ENCODE data around the gene NANS. TPM values are rescaled to one million over a fixed set of nuclear protein-coding genes. Genes with fewer than 3 reads are reported as not detected.
A peak's percentile ranks its signal among the peaks of the same experiment; 100 is the strongest.

The NANS gene
- total and polyA plus RNA-seq, 2 of the 13 experiments (the other 11 are each of a cell fraction or from before 2014, with no cell fraction given), result 86.9 to 203 TPM

DNA sequence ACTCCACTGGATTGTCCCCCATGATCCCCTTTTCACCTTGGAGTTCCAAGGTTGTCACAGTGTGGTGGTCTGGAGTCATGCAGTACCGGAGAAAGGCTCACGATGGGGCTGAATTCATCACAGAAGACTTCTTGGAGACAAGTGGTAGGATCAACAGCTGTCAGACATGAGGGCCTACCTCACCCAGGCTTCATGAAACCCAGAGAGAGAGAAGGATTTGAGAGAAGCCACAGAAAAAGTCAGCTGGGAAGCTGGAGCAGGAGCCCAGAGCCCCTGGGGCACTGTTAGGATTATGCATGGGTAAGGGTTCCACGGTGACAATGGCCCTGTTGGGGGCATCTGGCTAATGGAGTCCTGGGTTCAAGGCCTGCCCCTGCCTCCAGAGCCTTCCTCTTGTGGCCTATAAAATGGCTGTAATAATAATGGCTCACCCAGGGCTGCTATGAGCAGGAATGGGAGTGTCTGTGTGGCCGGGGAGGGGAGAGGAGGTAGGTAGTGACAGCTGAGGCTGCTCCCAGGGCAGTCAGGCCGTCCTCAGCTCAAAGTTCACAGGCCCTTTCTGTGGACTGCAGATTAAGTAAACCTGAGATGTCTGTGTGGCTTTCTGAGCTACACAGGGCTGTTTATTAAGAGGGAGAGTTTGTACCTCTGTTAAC, 61.6 kb downstream of the NANS start:
- Histone ChIP-seq H3K9me3 (ENCODE audit: low read length) (no peaks in the 10 kb centered on the region), H2AFZ (ENCODE audit: low read length) (no peak overlapping the region), H4K20me1 (ENCODE audit: insufficient read depth, low read length) (no peaks in the 10 kb centered on the region), H3K36me3 (replicated peaks in 1 of 2; ENCODE audit: control insufficient read depth in 1 of 2, insufficient read depth in 2 of 2, low read length in 2 of 2) (no peaks in the 10 kb centered on the region), H3K27ac (ENCODE audit: extremely low read length, insufficient read depth, low read length) (peak overlapping the region; percentile 81), H3K4me3 (replicated peaks in 1 of 3; ENCODE audit: insufficient read depth in 1 of 3, low read depth in 2 of 3, low read length in 3 of 3) (peak overlapping the region; percentile 57 to 87 (median 81)), H3K4me1 (ENCODE audit: insufficient read depth, low read length) (peaks cover 19% of the 10 kb centered on the region), H3K79me2 (ENCODE audit: insufficient read depth, low read length) (peaks cover 4% of the 10 kb centered on the region), H3K9ac (ENCODE audit: insufficient read depth, low read depth, low read length) (peak overlapping the region; percentile 60), H3K27me3 (ENCODE audit: control insufficient read depth in 1 of 2, insufficient read depth in 2 of 2, low read length in 2 of 2) (no peaks in the 10 kb centered on the region), H3K4me2 (ENCODE audit: low read depth, low read length) (peak overlapping the region; percentile 76)
- DNase-seq (ENCODE audit: low spot score) (peak; percentile 82), FAIRE-seq (peak; percentile 70), ATAC-seq (peak; percentile 86)
- TSS peak; percentile 44 for BruUV-seq (replicated peaks)
- ChIA-PET POLR2A (interaction anchor here (0.8 to 3.4 kb wide), 15 partner anchors 8 to 138 kb away, joined by 3 to 27 read pairs (median 7); partner anchors contain the start of genes CORO2A, NANS and TBC1D2), CTCF (ENCODE audit: low intra/inter-chr PET ratio, low total read pairs) (no interaction called here)
- intact Hi-C loops (cut with micrococcal nuclease; ENCODE audit: unreplicated experiment) (loop anchor here (2.0 to 10.0 kb wide), 2 partner anchors 47 to 147 kb away; no protein-coding TSS in a partner anchor), in situ Hi-C loops (cut with HindIII; ENCODE audit: extremely low pct_ligation_motif_present, low pct_unique_long_range_greater_than_20kb) (loop anchor here (5.0 kb wide), 1 partner anchor 74 kb away; the partner anchor contains the start of gene CORO2A)
- WGBS (ENCODE audit: low lambda C conversion rate), result 32% methylated on average over 5 of the region's 5 CpGs
- TF ChIP-seq PLRG1 (conservative IDR thresholded peaks at IDR 0.05), result no peak
- TF ChIP-seq RFX1 (IDR thresholded peaks at IDR 0.05), result no peak
- TF ChIP-seq AKAP8 (CRISPR knock-in tag; IDR thresholded peaks at IDR 0.05), result no peak
- 0 out of 2 replicates have a peak, but pooled peaks have one; percentile 15 for TF ChIP-seq PHF20 (CRISPR knock-in tag; IDR thresholded peaks at IDR 0.05)
- TF ChIP-seq, protein P1, sequence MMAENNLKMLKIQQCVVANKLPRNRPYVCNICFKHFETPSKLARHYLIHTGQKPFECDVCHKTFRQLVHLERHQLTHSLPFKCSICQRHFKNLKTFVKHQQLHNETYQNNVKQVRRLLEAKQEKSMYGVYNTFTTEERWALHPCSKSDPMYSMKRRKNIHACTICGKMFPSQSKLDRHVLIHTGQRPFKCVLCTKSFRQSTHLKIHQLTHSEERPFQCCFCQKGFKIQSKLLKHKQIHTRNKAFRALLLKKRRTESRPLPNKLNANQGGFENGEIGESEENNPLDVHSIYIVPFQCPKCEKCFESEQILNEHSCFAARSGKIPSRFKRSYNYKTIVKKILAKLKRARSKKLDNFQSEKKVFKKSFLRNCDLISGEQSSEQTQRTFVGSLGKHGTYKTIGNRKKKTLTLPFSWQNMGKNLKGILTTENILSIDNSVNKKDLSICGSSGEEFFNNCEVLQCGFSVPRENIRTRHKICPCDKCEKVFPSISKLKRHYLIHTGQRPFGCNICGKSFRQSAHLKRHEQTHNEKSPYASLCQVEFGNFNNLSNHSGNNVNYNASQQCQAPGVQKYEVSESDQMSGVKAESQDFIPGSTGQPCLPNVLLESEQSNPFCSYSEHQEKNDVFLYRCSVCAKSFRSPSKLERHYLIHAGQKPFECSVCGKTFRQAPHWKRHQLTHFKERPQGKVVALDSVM (CRISPR knock-in tag; IDR thresholded peaks at IDR 0.05), result no peak
- no peak for TF ChIP-seq SNAPC2 (CRISPR knock-in tag; IDR thresholded peaks at IDR 0.05)
- no peak for TF ChIP-seq RFX5 (IDR thresholded peaks at IDR 0.05; ENCODE audit: low read depth, low read length)
- TF ChIP-seq, protein P2, sequence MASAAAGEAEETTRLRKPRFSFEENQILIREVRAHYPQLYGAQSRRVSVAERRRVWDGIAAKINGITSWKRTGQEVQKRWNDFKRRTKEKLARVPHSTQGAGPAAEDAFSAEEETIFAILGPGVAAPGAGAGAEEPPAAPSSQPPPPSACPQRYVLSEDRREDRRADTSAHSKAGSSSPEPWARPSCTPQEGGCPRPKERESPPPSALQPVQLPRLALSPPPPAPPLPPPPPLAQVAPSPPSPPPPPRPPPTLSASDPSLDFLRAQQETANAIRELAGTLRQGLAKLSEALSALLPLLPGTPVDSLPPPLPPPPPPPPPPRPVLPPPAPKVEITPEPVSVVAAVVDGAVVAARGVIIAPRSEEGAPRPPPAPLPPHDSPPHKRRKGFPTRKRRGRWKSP (CRISPR knock-in tag; IDR thresholded peaks at IDR 0.05), result no peak
- TF ChIP-seq ZNF383 (CRISPR knock-in tag; IDR thresholded peaks at IDR 0.05; ENCODE audit: borderline replicate concordance), result 0 out of 2 replicates have a peak, but pooled peaks have one; percentile 35
- TF ChIP-seq NR2F6 (IDR thresholded peaks at IDR 0.05), result peak; percentile 43; the same call in 1 of the 2 replicates
- TF ChIP-seq NR2F6 (CRISPR knock-in tag; IDR thresholded peaks at IDR 0.05), result peak; percentile 59
- TF ChIP-seq, protein P3, sequence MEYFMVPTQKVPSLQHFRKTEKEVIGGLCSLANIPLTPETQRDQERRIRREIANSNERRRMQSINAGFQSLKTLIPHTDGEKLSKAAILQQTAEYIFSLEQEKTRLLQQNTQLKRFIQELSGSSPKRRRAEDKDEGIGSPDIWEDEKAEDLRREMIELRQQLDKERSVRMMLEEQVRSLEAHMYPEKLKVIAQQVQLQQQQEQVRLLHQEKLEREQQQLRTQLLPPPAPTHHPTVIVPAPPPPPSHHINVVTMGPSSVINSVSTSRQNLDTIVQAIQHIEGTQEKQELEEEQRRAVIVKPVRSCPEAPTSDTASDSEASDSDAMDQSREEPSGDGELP (IDR thresholded peaks at IDR 0.05; ENCODE audit: borderline replicate concordance, low read depth), result peak; percentile 72; the same call in 1 of the 2 replicates
- no peak for TF ChIP-seq MAFG (CRISPR knock-in tag; IDR thresholded peaks at IDR 0.05)
- TF ChIP-seq, protein P4, sequence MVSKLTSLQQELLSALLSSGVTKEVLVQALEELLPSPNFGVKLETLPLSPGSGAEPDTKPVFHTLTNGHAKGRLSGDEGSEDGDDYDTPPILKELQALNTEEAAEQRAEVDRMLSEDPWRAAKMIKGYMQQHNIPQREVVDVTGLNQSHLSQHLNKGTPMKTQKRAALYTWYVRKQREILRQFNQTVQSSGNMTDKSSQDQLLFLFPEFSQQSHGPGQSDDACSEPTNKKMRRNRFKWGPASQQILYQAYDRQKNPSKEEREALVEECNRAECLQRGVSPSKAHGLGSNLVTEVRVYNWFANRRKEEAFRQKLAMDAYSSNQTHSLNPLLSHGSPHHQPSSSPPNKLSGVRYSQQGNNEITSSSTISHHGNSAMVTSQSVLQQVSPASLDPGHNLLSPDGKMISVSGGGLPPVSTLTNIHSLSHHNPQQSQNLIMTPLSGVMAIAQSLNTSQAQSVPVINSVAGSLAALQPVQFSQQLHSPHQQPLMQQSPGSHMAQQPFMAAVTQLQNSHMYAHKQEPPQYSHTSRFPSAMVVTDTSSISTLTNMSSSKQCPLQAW (CRISPR knock-in tag; IDR thresholded peaks at IDR 0.05), result no peak
- TF ChIP-seq GATA4 (IDR thresholded peaks at IDR 0.05; ENCODE audit: borderline replicate concordance, low read depth), result no peak
- TF ChIP-seq, protein P5, sequence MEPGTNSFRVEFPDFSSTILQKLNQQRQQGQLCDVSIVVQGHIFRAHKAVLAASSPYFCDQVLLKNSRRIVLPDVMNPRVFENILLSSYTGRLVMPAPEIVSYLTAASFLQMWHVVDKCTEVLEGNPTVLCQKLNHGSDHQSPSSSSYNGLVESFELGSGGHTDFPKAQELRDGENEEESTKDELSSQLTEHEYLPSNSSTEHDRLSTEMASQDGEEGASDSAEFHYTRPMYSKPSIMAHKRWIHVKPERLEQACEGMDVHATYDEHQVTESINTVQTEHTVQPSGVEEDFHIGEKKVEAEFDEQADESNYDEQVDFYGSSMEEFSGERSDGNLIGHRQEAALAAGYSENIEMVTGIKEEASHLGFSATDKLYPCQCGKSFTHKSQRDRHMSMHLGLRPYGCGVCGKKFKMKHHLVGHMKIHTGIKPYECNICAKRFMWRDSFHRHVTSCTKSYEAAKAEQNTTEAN (CRISPR knock-in tag; conservative IDR thresholded peaks at IDR 0.05), result no peak
- no peak for TF ChIP-seq ZSCAN20 (CRISPR knock-in tag; IDR thresholded peaks at IDR 0.05; ENCODE audit: borderline replicate concordance)
- TF ChIP-seq ZNF850 (CRISPR knock-in tag; conservative IDR thresholded peaks at IDR 0.05), result no peak

Data from HepG2 (cell line).